ENCODE data around the gene KCTD19. TPM values are rescaled to one million over a fixed set of nuclear protein-coding genes. Genes with fewer than 3 reads are reported as not detected.

KCTD19 gene
- total RNA-seq, 2 donors from 2014 or later = 0.67 TPM; not detected in 1

- DNase-seq (ENCODE audit: low spot score) = no peak
- H3K27ac Mint-ChIP-seq = no peak overlapping the region
- H3K36me3 Mint-ChIP-seq = peaks cover 5% of the 10 kb centered on the region
- no peaks in the 10 kb centered on the region for H3K27me3 Mint-ChIP-seq
- ATAC-seq = no peak
- no peaks in the 10 kb centered on the region for H3K9me3 Mint-ChIP-seq
- H3K4me3 Mint-ChIP-seq = no peak overlapping the region
- H3K4me1 Mint-ChIP-seq (ENCODE audit: low read depth in 2 of 2) = peaks cover 12 to 16% of the 10 kb centered on the region in 2 donors
These were observed 51.2 kb downstream of the KCTD19 start for GRCh38 chr16:67275321-67275720.

- Mint-ChIP-seq H3K27me3 (no peaks in the 10 kb centered on the region), H3K27ac (no peak overlapping the region), H3K9me3 (no peaks in the 10 kb centered on the region), H3K4me1 (ENCODE audit: low read depth in 2 of 2) (peaks cover 3 to 5% of the 10 kb centered on the region in 2 donors), H3K36me3 (peaks cover 2% of the 10 kb centered on the region), H3K4me3 (no peak overlapping the region)
- DNase-seq (ENCODE audit: low spot score) (peak; percentile 48), ATAC-seq (peak in 1 of 2 donors; percentile 37)
These were observed 55.1 kb downstream of the KCTD19 start for GRCh38 chr16:67271446-67271845.

DNA sequence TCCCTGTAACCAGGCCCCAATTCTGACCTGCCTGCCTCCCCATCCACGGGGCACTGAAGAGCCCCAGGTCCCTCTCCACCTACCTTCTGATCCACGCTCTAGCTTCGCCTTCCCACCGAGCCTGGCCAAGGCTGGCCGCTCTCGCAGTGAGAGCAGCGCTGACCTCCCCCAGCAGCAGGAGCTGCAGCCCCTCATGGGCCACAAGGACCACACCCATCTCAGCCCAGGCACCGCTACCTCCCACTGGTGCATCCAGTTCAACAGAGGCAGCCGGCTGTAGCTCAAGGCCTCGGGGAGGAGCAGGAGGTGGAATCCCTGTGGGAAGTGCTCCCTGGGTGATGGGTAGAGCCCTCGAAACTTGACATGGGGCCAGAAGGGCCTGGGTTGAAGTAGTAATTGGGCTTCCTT lies 55.6 kb downstream of the KCTD19 start:
- H3K4me1 Mint-ChIP-seq (ENCODE audit: low read depth in 2 of 2) = peaks cover 0 to 3% of the 10 kb centered on the region in 2 donors
- no peaks in the 10 kb centered on the region for H3K27me3 Mint-ChIP-seq
- DNase-seq (ENCODE audit: low spot score) = peak; percentile 55
- no peaks in the 10 kb centered on the region for H3K36me3 Mint-ChIP-seq
- no peaks in the 10 kb centered on the region for H3K9me3 Mint-ChIP-seq
- peak in 1 of 2 donors; percentile 7 for ATAC-seq
- no peak overlapping the region for H3K27ac Mint-ChIP-seq
- no peak overlapping the region for H3K4me3 Mint-ChIP-seq

DNA sequence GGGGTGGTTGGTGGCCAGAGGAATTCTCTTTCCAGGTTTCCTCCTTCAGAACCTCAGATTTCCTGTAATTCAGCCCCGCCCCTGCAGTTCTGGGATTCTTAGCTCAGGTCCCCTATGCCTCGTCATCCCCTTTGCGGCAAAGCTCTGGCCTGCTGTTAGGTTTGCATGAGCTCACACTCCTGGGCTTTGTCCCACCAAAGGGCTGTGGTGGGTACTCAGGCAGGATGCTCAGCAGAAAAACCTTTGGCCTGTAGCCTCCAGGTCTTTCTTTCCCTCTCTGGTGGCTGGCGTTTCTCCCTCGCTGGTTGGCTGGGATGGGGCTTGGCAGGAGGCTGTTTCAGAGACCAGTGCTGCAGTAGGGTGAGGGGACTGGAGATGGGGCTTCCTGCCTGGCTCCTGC lies 56.8 kb downstream of the KCTD19 start:
- H3K27me3 Mint-ChIP-seq = no peaks in the 10 kb centered on the region

GRCh38 chr16:67268136-67268579 lies 58.4 kb downstream of the KCTD19 start:
- Mint-ChIP-seq H3K27me3 (peaks cover 4 to 5% of the 10 kb centered on the region in 2 donors), H3K4me1 (ENCODE audit: low read depth in 2 of 2) (no peaks in the 10 kb centered on the region), H3K4me3 (no peak overlapping the region), H3K27ac (no peak overlapping the region), H3K36me3 (no peaks in the 10 kb centered on the region), H3K9me3 (no peaks in the 10 kb centered on the region)
- DNase-seq (ENCODE audit: low spot score) (no peak), ATAC-seq (no peak)

More for the DNA sequence above, 56.8 kb downstream of the KCTD19 start:
- no peaks in the 10 kb centered on the region for H3K9me3 Mint-ChIP-seq
- no peaks in the 10 kb centered on the region for H3K36me3 Mint-ChIP-seq
- no peak overlapping the region for H3K27ac Mint-ChIP-seq
- H3K4me1 Mint-ChIP-seq (ENCODE audit: low read depth in 2 of 2) = no peaks in the 10 kb centered on the region
- H3K4me3 Mint-ChIP-seq = no peak overlapping the region
- DNase-seq (ENCODE audit: low spot score) (no peak), ATAC-seq (no peak)

GRCh38 chr16:67265834-67266233 lies 60.7 kb downstream of the KCTD19 start:
- no peak for DNase-seq (ENCODE audit: low spot score)
- no peaks in the 10 kb centered on the region for H3K36me3 Mint-ChIP-seq
- ATAC-seq = no peak
- no peak overlapping the region for H3K27ac Mint-ChIP-seq
- no peak overlapping the region for H3K4me3 Mint-ChIP-seq
- no peaks in the 10 kb centered on the region for H3K4me1 Mint-ChIP-seq (ENCODE audit: low read depth in 2 of 2)
- no peaks in the 10 kb centered on the region for H3K9me3 Mint-ChIP-seq
- peaks cover 12 to 18% of the 10 kb centered on the region in 2 donors for H3K27me3 Mint-ChIP-seq

DNA sequence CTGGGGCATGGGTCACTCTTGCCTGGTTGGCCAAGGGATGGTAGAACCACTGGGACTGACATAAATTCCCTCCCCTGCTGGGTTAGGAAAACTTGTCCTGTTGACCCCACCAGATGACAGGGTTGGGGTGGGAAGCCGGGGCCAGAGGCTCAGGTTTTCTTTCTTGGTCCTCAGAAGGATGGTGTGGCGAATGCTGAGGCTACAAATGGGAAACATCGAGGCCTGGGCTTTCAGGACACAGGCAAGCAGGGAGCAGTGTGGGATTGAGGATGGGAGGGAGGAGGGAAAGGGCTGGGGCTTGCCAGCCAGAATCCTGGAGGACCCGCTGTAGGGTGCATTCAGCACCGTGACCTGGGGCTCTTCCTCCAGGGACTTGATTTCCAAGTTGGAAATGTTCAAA lies 61.7 kb downstream of the KCTD19 start:
- Mint-ChIP-seq H3K27me3 (peaks cover 12 to 18% of the 10 kb centered on the region in 2 donors), H3K27ac (no peak overlapping the region), H3K9me3 (no peaks in the 10 kb centered on the region), H3K4me1 (ENCODE audit: low read depth in 2 of 2) (no peaks in the 10 kb centered on the region), H3K4me3 (no peak overlapping the region), H3K36me3 (no peaks in the 10 kb centered on the region)
- ATAC-seq = no peak
- DNase-seq (ENCODE audit: low spot score) = no peak

DNA sequence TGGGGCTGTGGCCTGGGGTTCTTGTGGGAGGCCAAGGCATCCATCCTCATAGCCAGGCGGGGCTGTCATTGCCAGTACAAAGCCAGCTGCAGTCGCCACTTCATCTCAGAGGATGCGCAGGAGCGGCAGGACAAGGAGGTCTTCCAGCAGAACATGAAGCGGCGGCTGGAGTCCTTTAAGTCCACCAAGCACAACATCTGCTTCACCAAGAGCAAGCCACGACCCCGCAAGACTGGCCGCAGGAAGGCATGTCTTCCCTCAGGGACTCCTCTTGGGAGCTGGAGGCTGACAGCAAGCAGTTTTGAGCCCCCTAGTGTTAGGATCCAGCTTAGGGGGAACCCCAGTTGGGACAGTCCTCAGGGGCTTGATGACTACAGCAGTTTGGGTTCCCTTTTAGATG lies 62.3 kb downstream of the KCTD19 start:
- H3K9me3 Mint-ChIP-seq = no peaks in the 10 kb centered on the region
- DNase-seq (ENCODE audit: low spot score) = no peak
- no peaks in the 10 kb centered on the region for H3K4me1 Mint-ChIP-seq (ENCODE audit: low read depth in 2 of 2)
- peaks cover 12 to 18% of the 10 kb centered on the region in 2 donors for H3K27me3 Mint-ChIP-seq
- no peak overlapping the region for H3K27ac Mint-ChIP-seq
- no peak for ATAC-seq
- no peaks in the 10 kb centered on the region for H3K36me3 Mint-ChIP-seq
- no peak overlapping the region for H3K4me3 Mint-ChIP-seq

DNA sequence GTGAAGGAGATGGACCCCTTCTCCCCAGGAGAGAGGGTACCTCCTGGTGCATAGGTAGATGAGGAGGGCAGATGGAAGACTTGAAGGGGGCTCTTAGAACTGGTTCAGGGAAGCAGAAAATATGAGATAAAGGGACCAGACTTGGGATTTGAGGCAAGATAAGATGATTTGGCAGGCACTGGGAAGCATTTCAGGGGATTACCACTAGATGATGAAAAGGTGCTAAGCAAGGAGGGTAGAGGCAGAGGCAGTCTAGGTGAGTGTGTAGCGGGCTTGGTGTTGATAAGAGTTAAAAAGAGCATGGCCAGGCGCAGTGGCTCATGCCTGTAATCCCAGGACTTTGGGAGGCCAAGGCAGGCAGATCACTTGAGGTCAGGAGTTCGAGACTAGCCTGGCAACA lies 63.3 kb downstream of the KCTD19 start:
- H3K27ac Mint-ChIP-seq = no peak overlapping the region
- no peak overlapping the region for H3K4me3 Mint-ChIP-seq
- H3K36me3 Mint-ChIP-seq = no peaks in the 10 kb centered on the region
- H3K27me3 Mint-ChIP-seq = peaks cover 12 to 18% of the 10 kb centered on the region in 2 donors
- no peaks in the 10 kb centered on the region for H3K4me1 Mint-ChIP-seq (ENCODE audit: low read depth in 2 of 2)
- no peak for ATAC-seq
- no peaks in the 10 kb centered on the region for H3K9me3 Mint-ChIP-seq
- no peak for DNase-seq (ENCODE audit: low spot score)

GRCh38 chr16:67260426-67261063 lies 66.0 kb downstream of the KCTD19 start:
- no peaks in the 10 kb centered on the region for H3K36me3 Mint-ChIP-seq
- no peak overlapping the region for H3K27ac Mint-ChIP-seq
- peak in 1 of 2 donors; percentile 34 for ATAC-seq
- DNase-seq (ENCODE audit: low spot score) = no peak
- H3K4me3 Mint-ChIP-seq = no peak overlapping the region
- H3K9me3 Mint-ChIP-seq = no peaks in the 10 kb centered on the region
- H3K27me3 Mint-ChIP-seq = peaks cover 12 to 18% of the 10 kb centered on the region in 2 donors
- H3K4me1 Mint-ChIP-seq (ENCODE audit: low read depth in 2 of 2) = no peaks in the 10 kb centered on the region

DNA sequence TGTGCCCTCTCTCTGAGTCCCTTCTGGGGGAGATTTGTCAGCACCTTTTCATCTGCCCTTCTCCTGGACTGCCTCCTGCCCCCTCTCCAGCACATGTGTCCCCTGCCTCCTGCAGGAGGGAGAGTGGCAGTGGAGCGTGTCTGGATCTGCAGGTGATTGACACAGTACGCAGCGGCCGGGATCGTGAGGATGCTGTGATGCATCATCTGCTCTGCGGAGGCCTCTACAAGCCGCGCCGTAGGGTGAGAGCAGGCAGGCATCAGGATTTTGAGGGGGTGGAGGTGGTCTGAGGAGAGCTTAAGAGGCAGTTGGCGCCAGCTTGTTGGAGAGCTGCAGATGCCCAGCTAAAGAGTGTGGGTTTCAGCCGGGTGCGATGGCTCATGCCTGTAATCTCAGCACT lies 66.8 kb downstream of the KCTD19 start:
- no peaks in the 10 kb centered on the region for H3K4me1 Mint-ChIP-seq (ENCODE audit: low read depth in 2 of 2)
- DNase-seq (ENCODE audit: low spot score) = no peak
- H3K27me3 Mint-ChIP-seq = peaks cover 12 to 18% of the 10 kb centered on the region in 2 donors
- H3K9me3 Mint-ChIP-seq = no peaks in the 10 kb centered on the region
- H3K36me3 Mint-ChIP-seq = no peaks in the 10 kb centered on the region
- no peak overlapping the region for H3K4me3 Mint-ChIP-seq
- ATAC-seq = no peak
- H3K27ac Mint-ChIP-seq = no peak overlapping the region

DNA sequence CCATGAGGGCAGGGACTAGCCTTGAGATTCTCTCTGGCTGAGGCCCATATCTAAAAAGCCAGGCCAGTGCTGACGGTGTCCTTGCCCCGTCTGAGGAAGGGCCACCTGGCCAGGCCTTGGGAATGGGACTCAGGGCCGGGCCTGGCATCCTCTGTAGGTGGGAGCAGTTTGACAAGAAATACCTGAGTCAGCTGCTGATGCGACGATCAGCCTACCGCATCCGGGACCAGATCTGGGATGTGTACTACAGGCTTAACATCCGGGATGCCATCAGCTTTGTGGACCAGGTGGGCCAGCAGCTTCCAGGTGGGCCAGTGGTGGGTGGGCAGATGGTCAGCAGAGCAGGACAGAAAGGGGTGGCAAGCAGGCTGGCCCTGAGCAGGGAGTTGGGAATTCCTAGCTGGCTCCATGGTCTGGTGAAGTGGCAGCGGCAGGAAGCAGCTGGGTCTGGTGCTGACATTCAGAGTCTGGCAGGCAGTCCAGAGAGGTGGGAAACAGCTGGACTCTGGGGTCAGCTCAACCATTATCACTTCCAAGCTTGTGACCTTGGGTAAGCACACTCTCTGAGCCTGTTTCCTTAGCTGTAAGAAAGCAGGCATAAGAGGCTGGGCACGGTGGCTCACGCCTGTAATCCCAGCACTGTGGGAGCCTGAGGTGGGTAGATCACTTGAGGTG lies 68.2 kb downstream of the KCTD19 start:
- ATAC-seq (no peak), DNase-seq (ENCODE audit: low spot score) (no peak)
- H3K36me3 Mint-ChIP-seq = no peaks in the 10 kb centered on the region
- peaks cover 9 to 15% of the 10 kb centered on the region in 2 donors for H3K27me3 Mint-ChIP-seq
- no peaks in the 10 kb centered on the region for H3K9me3 Mint-ChIP-seq
- no peaks in the 10 kb centered on the region for H3K4me1 Mint-ChIP-seq (ENCODE audit: low read depth in 2 of 2)
- no peak overlapping the region for H3K27ac Mint-ChIP-seq
- no peak overlapping the region for H3K4me3 Mint-ChIP-seq

DNA sequence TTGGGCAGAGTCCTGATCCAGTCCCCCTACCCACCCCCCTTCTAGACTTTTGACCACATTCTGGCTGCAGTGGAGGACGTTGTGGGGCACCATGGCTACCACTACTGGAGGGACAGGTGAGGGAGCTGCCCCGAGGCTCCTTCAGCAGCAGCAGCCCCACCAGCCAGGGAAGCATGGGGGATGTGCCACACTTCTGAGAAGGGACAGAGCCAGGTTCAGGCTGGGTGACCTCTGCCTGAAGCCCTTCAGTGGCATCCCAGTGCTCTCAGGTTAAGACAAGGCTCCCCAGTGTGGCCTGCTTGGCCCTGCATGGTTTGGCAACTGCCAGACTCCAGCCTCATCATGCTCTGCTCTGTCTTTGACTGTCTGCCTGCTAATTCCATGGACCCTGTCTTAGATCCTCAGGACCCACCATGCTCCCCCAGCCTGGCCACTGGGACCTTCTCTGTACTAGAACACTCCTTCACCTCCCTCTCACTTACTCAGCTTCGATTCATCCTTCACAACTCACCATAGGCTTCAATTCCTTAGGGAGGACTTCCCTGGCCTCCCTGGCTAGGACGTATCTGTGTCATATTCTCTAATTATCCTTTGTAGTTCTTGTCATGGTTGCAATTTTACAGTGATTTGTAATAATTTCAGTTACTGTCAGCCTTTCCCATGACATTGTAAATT lies 68.9 kb downstream of the KCTD19 start:
- Mint-ChIP-seq H3K4me3 (no peak overlapping the region), H3K27ac (no peak overlapping the region), H3K27me3 (peaks cover 5 to 8% of the 10 kb centered on the region in 2 donors), H3K4me1 (ENCODE audit: low read depth in 2 of 2) (no peaks in the 10 kb centered on the region), H3K36me3 (no peaks in the 10 kb centered on the region), H3K9me3 (no peaks in the 10 kb centered on the region)
- DNase-seq (ENCODE audit: low spot score) (no peak), ATAC-seq (no peak)

DNA sequence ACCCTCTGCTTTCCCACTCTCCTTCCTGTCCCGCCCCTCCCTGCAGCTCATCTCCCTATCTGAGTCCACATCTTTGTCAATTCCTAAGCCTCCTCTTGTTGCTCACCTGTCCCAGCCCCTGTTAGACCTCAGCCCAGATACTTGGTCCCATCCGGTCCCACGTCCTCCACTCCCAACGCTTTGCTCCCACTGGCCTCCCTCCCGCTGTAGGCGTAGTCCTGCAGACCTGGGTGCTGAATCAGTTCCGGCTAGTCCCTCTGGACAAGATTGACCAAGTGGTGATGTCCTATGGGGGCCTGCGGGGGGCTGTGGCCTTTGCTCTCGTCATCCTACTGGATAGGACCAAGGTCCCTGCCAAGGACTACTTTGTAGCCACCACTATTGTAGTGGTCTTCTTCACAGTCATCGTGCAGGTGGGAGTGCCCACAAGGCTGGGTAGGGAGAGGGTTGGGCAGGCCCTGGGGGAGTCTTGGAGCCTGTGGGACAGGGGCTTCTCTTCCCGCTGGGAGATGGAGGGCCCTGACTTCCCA lies 69.8 kb downstream of the KCTD19 start:
- Mint-ChIP-seq H3K9me3 (no peaks in the 10 kb centered on the region), H3K4me1 (ENCODE audit: low read depth in 2 of 2) (no peaks in the 10 kb centered on the region), H3K36me3 (no peaks in the 10 kb centered on the region), H3K27ac (no peak overlapping the region), H3K4me3 (no peak overlapping the region), H3K27me3 (peaks cover 0 to 2% of the 10 kb centered on the region in 2 donors)
- DNase-seq (ENCODE audit: low spot score) (no peak), ATAC-seq (no peak)
